ENCODE measurements around the gene SYT12.

GRCh38 chr11:67030976-67031375 is 8.0 kb downstream of the SYT12 start:
- TF ChIP-seq EZH2 (optimal IDR thresholded peaks at IDR 0.05; ENCODE audit: low read depth, low read length), result no peak
- no peak for TF ChIP-seq CTCF (IDR thresholded peaks at IDR 0.05; ENCODE audit: low read length)
